ENCODE results near the gene UNC5B. TPM values are rescaled to one million over a fixed set of nuclear protein-coding genes. Genes with fewer than 3 reads are reported as not detected.

UNC5B gene
- total and polyA plus RNA-seq, 2 donors, result 2.2 to 4.2 TPM

- Histone ChIP-seq H3K36me3 (ENCODE audit: control insufficient read depth in 2 of 2, insufficient read depth in 2 of 2, low read length in 1 of 2) (no peaks in the 10 kb centered on the region), H3K4me1 (ENCODE audit: control insufficient read depth in 2 of 2, insufficient read depth in 2 of 2, low read length in 2 of 2) (peaks cover 0 to 31% of the 10 kb centered on the region in 2 donors), H3K27me3 (ENCODE audit: control insufficient read depth in 2 of 2, insufficient read depth in 1 of 2, low read length in 1 of 2) (peaks cover 0 to 2% of the 10 kb centered on the region in 2 donors), H3K4me3 (ENCODE audit: low read length in 2 of 2) (no peak overlapping the region), H3K9me3 (ENCODE audit: control insufficient read depth in 2 of 2, insufficient read depth in 1 of 2, low read length in 1 of 2) (no peaks in the 10 kb centered on the region), H3K27ac (ENCODE audit: low read depth in 1 of 2, low read length in 1 of 2) (no peak overlapping the region)
- DNase-seq (ENCODE audit: low read depth in 6 of 9, low spot score in 9 of 9), result no peak
- WGBS, result 86% methylated on average over 11 of the region's 11 CpGs
Measured at GRCh38 chr10:71246591-71247413, 34.4 kb downstream of the UNC5B start.

GRCh38 chr10:71247414-71247705, 35.0 kb downstream of the UNC5B start:
- H3K4me3 ChIP-seq (ENCODE audit: low read length in 2 of 2), result no peak overlapping the region
- DNase-seq (ENCODE audit: low read depth in 6 of 9, low spot score in 9 of 9), result no peak
- no peak overlapping the region for H3K27ac ChIP-seq (ENCODE audit: low read depth in 1 of 2, low read length in 1 of 2)
- H3K4me1 ChIP-seq (ENCODE audit: control insufficient read depth in 2 of 2, insufficient read depth in 2 of 2, low read length in 2 of 2), result peaks cover 0 to 31% of the 10 kb centered on the region in 2 donors
- H3K9me3 ChIP-seq (ENCODE audit: control insufficient read depth in 2 of 2, insufficient read depth in 1 of 2, low read length in 1 of 2), result no peaks in the 10 kb centered on the region
- WGBS, result 94% methylated on average over 4 of the region's 4 CpGs
- peaks cover 0 to 2% of the 10 kb centered on the region in 2 donors for H3K27me3 ChIP-seq (ENCODE audit: control insufficient read depth in 2 of 2, insufficient read depth in 1 of 2, low read length in 1 of 2)
- no peaks in the 10 kb centered on the region for H3K36me3 ChIP-seq (ENCODE audit: control insufficient read depth in 2 of 2, insufficient read depth in 2 of 2, low read length in 1 of 2)

GRCh38 chr10:71247804-71248203, 35.4 kb downstream of the UNC5B start:
- H3K36me3 ChIP-seq (ENCODE audit: control insufficient read depth in 2 of 2, insufficient read depth in 2 of 2, low read length in 1 of 2), result no peaks in the 10 kb centered on the region
- H3K4me1 ChIP-seq (ENCODE audit: control insufficient read depth in 2 of 2, insufficient read depth in 2 of 2, low read length in 2 of 2), result peaks cover 0 to 31% of the 10 kb centered on the region in 2 donors
- no peak overlapping the region for H3K27ac ChIP-seq (ENCODE audit: low read depth in 1 of 2, low read length in 1 of 2)
- no peak for DNase-seq (ENCODE audit: low read depth in 6 of 9, low spot score in 9 of 9)
- 97% methylated on average over 1 of the region's 1 CpG for WGBS
- H3K27me3 ChIP-seq (ENCODE audit: control insufficient read depth in 2 of 2, insufficient read depth in 1 of 2, low read length in 1 of 2), result peaks cover 0 to 2% of the 10 kb centered on the region in 2 donors
- no peak overlapping the region for H3K4me3 ChIP-seq (ENCODE audit: low read length in 2 of 2)
- no peaks in the 10 kb centered on the region for H3K9me3 ChIP-seq (ENCODE audit: control insufficient read depth in 2 of 2, insufficient read depth in 1 of 2, low read length in 1 of 2)

- Histone ChIP-seq H3K4me3 (ENCODE audit: low read length in 2 of 2) (no peak overlapping the region), H3K27me3 (ENCODE audit: control insufficient read depth in 2 of 2, insufficient read depth in 1 of 2, low read length in 1 of 2) (peaks cover 0 to 2% of the 10 kb centered on the region in 2 donors), H3K9me3 (ENCODE audit: control insufficient read depth in 2 of 2, insufficient read depth in 1 of 2, low read length in 1 of 2) (no peaks in the 10 kb centered on the region), H3K36me3 (ENCODE audit: control insufficient read depth in 2 of 2, insufficient read depth in 2 of 2, low read length in 1 of 2) (no peaks in the 10 kb centered on the region), H3K27ac (ENCODE audit: low read depth in 1 of 2, low read length in 1 of 2) (no peak overlapping the region), H3K4me1 (ENCODE audit: control insufficient read depth in 2 of 2, insufficient read depth in 2 of 2, low read length in 2 of 2) (peaks cover 0 to 31% of the 10 kb centered on the region in 2 donors)
- WGBS, result 52% methylated on average over 6 of the region's 6 CpGs
- no peak for DNase-seq (ENCODE audit: low read depth in 6 of 9, low spot score in 9 of 9)
Measured at GRCh38 chr10:71248210-71248609, 35.8 kb downstream of the UNC5B start.

- H3K27ac ChIP-seq (ENCODE audit: low read depth in 1 of 2, low read length in 1 of 2), result no peak overlapping the region
- DNase-seq (ENCODE audit: low read depth in 6 of 9, low spot score in 9 of 9), result no peak
- H3K4me3 ChIP-seq (ENCODE audit: low read length in 2 of 2), result no peak overlapping the region
- no peaks in the 10 kb centered on the region for H3K9me3 ChIP-seq (ENCODE audit: control insufficient read depth in 2 of 2, insufficient read depth in 1 of 2, low read length in 1 of 2)
- no peaks in the 10 kb centered on the region for H3K27me3 ChIP-seq (ENCODE audit: control insufficient read depth in 2 of 2, insufficient read depth in 1 of 2, low read length in 1 of 2)
- H3K36me3 ChIP-seq (ENCODE audit: control insufficient read depth in 2 of 2, insufficient read depth in 2 of 2, low read length in 1 of 2), result no peaks in the 10 kb centered on the region
- 96% methylated on average over 7 of the region's 7 CpGs for WGBS
- H3K4me1 ChIP-seq (ENCODE audit: control insufficient read depth in 2 of 2, insufficient read depth in 2 of 2, low read length in 2 of 2), result peaks cover 0 to 20% of the 10 kb centered on the region in 2 donors
Measured at GRCh38 chr10:71249996-71250395, 37.6 kb downstream of the UNC5B start.

- Histone ChIP-seq H3K36me3 (ENCODE audit: control insufficient read depth in 2 of 2, insufficient read depth in 2 of 2, low read length in 1 of 2) (no peaks in the 10 kb centered on the region), H3K9me3 (ENCODE audit: control insufficient read depth in 2 of 2, insufficient read depth in 1 of 2, low read length in 1 of 2) (no peaks in the 10 kb centered on the region), H3K27ac (ENCODE audit: low read depth in 1 of 2, low read length in 1 of 2) (no peak overlapping the region), H3K4me1 (ENCODE audit: control insufficient read depth in 2 of 2, insufficient read depth in 2 of 2, low read length in 2 of 2) (peaks cover 0 to 16% of the 10 kb centered on the region in 2 donors), H3K27me3 (ENCODE audit: control insufficient read depth in 2 of 2, insufficient read depth in 1 of 2, low read length in 1 of 2) (no peaks in the 10 kb centered on the region), H3K4me3 (ENCODE audit: low read length in 2 of 2) (no peak overlapping the region)
- whole genome bisulfite sequencing, result 92% methylated on average over 3 of the region's 3 CpGs
- no peak for DNase-seq (ENCODE audit: low read depth in 6 of 9, low spot score in 9 of 9)
Measured at GRCh38 chr10:71250405-71250804, 38.0 kb downstream of the UNC5B start.

GRCh38 chr10:71250842-71251241, 38.5 kb downstream of the UNC5B start:
- DNase-seq (ENCODE audit: low read depth in 6 of 9, low spot score in 9 of 9), result no peak
- WGBS, result 96% methylated on average over 1 of the region's 1 CpG
- Histone ChIP-seq H3K27ac (ENCODE audit: low read depth in 1 of 2, low read length in 1 of 2) (no peak overlapping the region), H3K4me3 (ENCODE audit: low read length in 2 of 2) (no peak overlapping the region), H3K4me1 (ENCODE audit: control insufficient read depth in 2 of 2, insufficient read depth in 2 of 2, low read length in 2 of 2) (peaks cover 0 to 12% of the 10 kb centered on the region in 2 donors), H3K27me3 (ENCODE audit: control insufficient read depth in 2 of 2, insufficient read depth in 1 of 2, low read length in 1 of 2) (no peaks in the 10 kb centered on the region), H3K36me3 (ENCODE audit: control insufficient read depth in 2 of 2, insufficient read depth in 2 of 2, low read length in 1 of 2) (no peaks in the 10 kb centered on the region), H3K9me3 (ENCODE audit: control insufficient read depth in 2 of 2, insufficient read depth in 1 of 2, low read length in 1 of 2) (no peaks in the 10 kb centered on the region)

- H3K9me3 ChIP-seq (ENCODE audit: control insufficient read depth in 2 of 2, insufficient read depth in 1 of 2, low read length in 1 of 2), result no peaks in the 10 kb centered on the region
Measured at GRCh38 chr10:71251319-71251718, 38.9 kb downstream of the UNC5B start.

GRCh38 chr10:71252220-71252619, 39.9 kb downstream of the UNC5B start:
- H3K27me3 ChIP-seq (ENCODE audit: control insufficient read depth in 2 of 2, insufficient read depth in 1 of 2, low read length in 1 of 2), result no peaks in the 10 kb centered on the region
- WGBS, result 90% methylated on average over 6 of the region's 6 CpGs
- H3K9me3 ChIP-seq (ENCODE audit: control insufficient read depth in 2 of 2, insufficient read depth in 1 of 2, low read length in 1 of 2), result no peaks in the 10 kb centered on the region
- H3K36me3 ChIP-seq (ENCODE audit: control insufficient read depth in 2 of 2, insufficient read depth in 2 of 2, low read length in 1 of 2), result no peaks in the 10 kb centered on the region
- H3K27ac ChIP-seq (ENCODE audit: low read depth in 1 of 2, low read length in 1 of 2), result no peak overlapping the region
- no peak for DNase-seq (ENCODE audit: low read depth in 6 of 9, low spot score in 9 of 9)
- H3K4me1 ChIP-seq (ENCODE audit: control insufficient read depth in 2 of 2, insufficient read depth in 2 of 2, low read length in 2 of 2), result peaks cover 4 to 23% of the 10 kb centered on the region in 2 donors
- no peak overlapping the region for H3K4me3 ChIP-seq (ENCODE audit: low read length in 2 of 2)

More at GRCh38 chr10:71251319-71251718, 38.9 kb downstream of the UNC5B start:
- H3K4me1 ChIP-seq (ENCODE audit: control insufficient read depth in 2 of 2, insufficient read depth in 2 of 2, low read length in 2 of 2), result peaks cover 0 to 15% of the 10 kb centered on the region in 2 donors
- H3K4me3 ChIP-seq (ENCODE audit: low read length in 2 of 2), result no peak overlapping the region
- WGBS, result 94% methylated on average over 6 of the region's 6 CpGs
- no peaks in the 10 kb centered on the region for H3K36me3 ChIP-seq (ENCODE audit: control insufficient read depth in 2 of 2, insufficient read depth in 2 of 2, low read length in 1 of 2)
- H3K27ac ChIP-seq (ENCODE audit: low read depth in 1 of 2, low read length in 1 of 2), result no peak overlapping the region
- no peak for DNase-seq (ENCODE audit: low read depth in 6 of 9, low spot score in 9 of 9)
- H3K27me3 ChIP-seq (ENCODE audit: control insufficient read depth in 2 of 2, insufficient read depth in 1 of 2, low read length in 1 of 2), result no peaks in the 10 kb centered on the region
